Inflammatory macrophage (primary cell): ENCODE measurements around the gene CYP8B1.

ENCODE experiments used
- DNase-seq, 2 donors: peaks; one replicate each; pipeline ENCODE4 v3.0.0-alpha.2; 2020 to 2022

Gene CYP8B1

GRCh38 chr3:42852441-42852840 lies 23.2 kb downstream of the CYP8B1 start:
- no peak for DNase-seq

- no peak for DNase-seq
Observed at GRCh38 chr3:42851228-42851834, 24.3 kb downstream of the CYP8B1 start.

GRCh38 chr3:42850263-42850662 lies 25.4 kb downstream of the CYP8B1 start:
- no peak for DNase-seq

- no peak for DNase-seq
Observed at GRCh38 chr3:42849017-42849416, 26.7 kb downstream of the CYP8B1 start.

- DNase-seq: no peak
Observed at GRCh38 chr3:42847731-42848130, 27.9 kb downstream of the CYP8B1 start.

GRCh38 chr3:42846685-42847522 lies 28.8 kb downstream of the CYP8B1 start:
- DNase-seq: peak; percentile 49 to 68

- no peak for DNase-seq
Observed at GRCh38 chr3:42844815-42845214, 30.9 kb downstream of the CYP8B1 start.

GRCh38 chr3:42844412-42844713 lies 31.3 kb downstream of the CYP8B1 start:
- DNase-seq: no peak

GRCh38 chr3:42843713-42844411 lies 31.8 kb downstream of the CYP8B1 start:
- DNase-seq: peak in 1 of 2 donors; percentile 11

GRCh38 chr3:42841332-42841731 lies 34.3 kb downstream of the CYP8B1 start:
- no peak for DNase-seq

- DNase-seq: peak; percentile 62 to 74
Observed at GRCh38 chr3:42839616-42840015, 36.1 kb downstream of the CYP8B1 start.

- no peak for DNase-seq
Observed at GRCh38 chr3:42838571-42838970, 37.1 kb downstream of the CYP8B1 start.

GRCh38 chr3:42836150-42837123 lies 39.2 kb downstream of the CYP8B1 start:
- no peak for DNase-seq

- peak; percentile 82 to 86 for DNase-seq
Observed at GRCh38 chr3:42831321-42831713, 44.4 kb downstream of the CYP8B1 start.

GRCh38 chr3:42830437-42831320 lies 45.0 kb downstream of the CYP8B1 start:
- DNase-seq: peak in 1 of 2 donors; percentile 16

GRCh38 chr3:42829628-42830436 lies 45.8 kb downstream of the CYP8B1 start:
- DNase-seq: no peak

GRCh38 chr3:42829083-42829627 lies 46.5 kb downstream of the CYP8B1 start:
- DNase-seq: no peak

- DNase-seq: no peak
Observed at GRCh38 chr3:42827654-42828053, 48.0 kb downstream of the CYP8B1 start.

- no peak for DNase-seq
Observed at GRCh38 chr3:42827023-42827422, 48.7 kb downstream of the CYP8B1 start.

GRCh38 chr3:42826141-42826540 lies 49.5 kb downstream of the CYP8B1 start:
- no peak for DNase-seq
